SHP77 (cell line): ENCODE measurements around the gene COX4I1.
"Not testable (repeated sequence)": the region's sequence is repeated elsewhere in the genome, so short reads cannot be mapped to it uniquely, and the experiment has no call there.

Experiments used
- DNase-seq, 2 experiments: peaks; one replicate each; lab custom pipeline; 2025; lab: John Stamatoyannopoulos, UW

Gene COX4I1

GRCh38 chr16:85824161-85825135 is 25.0 kb downstream of the COX4I1 start:
- no peak for DNase-seq

DNA sequence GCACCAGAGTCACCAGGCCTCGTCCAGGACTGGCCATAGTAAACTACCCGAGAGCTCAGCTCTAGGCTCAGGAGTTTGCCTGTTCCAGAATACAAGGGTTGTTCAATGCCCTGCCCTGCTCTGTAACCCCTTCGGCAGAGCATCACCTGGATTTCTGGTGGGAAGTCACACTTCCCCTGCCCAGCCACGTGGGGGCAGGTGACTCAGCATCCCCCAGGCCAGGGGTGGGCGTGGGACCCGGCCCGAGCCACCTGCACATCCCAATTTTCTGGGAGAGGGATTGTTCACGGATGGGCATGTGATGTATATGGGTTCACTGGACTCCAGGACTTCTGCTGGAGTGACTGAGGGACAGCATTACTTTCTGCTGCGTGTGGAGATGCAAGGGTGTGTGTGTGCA is 25.8 kb downstream of the COX4I1 start:
- DNase-seq: no peak

DNA sequence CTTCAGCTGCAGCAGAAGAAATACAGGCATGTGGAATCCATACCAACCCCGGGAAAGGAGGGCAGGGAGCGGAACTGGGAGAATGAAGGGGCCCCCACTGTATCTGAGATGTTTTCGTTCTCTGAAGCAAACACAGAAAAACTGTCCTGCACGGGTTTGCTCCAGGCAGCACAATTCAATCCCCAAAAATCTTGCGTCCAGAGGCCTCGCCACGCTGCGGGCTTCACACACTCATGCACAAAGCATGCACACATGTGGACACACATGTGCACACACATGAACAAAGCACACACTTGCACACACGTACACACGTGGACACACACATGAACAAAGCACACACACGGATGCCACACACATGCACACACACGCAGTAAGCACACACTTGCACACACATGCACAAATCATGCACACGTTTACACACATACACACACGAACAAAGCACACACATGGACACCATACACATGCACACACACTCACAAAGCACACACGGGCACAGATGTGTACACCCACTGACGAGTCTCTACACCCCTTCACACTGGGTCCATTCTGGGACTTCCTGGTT is 27.3 kb downstream of the COX4I1 start:
- no peak for DNase-seq

DNA sequence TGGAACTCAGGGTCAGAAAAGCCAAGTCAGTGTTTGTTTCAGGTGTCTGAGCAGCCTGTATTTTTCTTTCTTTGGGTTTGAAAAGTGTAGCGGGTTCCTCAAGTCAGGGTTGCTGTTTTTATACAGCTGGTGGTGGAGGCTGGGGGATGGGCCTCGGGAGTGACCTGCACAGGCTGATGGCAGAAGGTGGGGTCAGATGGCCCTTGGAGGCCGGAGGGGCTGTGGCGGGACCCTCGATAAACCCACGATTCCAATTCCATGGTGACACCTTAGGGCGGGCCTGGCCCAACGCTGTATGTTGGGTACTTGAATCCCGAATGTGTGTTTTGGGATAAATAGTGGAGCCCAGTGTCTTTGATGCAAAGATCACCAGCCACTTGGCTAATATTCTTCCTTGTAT is 28.7 kb downstream of the COX4I1 start:
- DNase-seq: no peak

DNA sequence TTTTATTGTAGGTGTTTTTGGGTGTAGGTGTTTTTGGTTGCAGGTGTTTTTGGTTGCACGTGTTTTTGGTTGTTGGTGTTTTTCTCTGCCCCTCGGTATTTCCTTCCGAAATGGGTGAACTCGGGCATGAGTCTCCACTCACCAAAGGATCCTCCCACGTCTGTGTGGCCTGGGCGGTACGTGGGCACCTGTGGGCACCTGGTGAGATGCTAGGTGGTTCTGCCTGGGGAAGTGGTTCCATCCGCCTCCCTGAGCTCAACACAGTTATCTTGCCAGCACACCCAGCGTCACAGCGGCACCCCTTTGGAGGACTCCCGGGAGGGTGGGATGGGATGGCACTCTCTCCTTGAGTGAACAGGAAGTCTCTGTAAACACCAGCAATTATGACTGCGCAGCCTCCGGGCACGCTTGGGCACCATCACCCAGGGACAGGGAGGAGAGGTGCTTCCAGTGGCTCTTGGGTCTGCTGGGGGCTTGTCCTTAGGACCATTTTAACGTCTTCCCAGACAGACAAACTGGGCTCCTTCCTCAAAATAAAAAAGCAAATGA is 29.8 kb downstream of the COX4I1 start:
- no peak for DNase-seq

DNA sequence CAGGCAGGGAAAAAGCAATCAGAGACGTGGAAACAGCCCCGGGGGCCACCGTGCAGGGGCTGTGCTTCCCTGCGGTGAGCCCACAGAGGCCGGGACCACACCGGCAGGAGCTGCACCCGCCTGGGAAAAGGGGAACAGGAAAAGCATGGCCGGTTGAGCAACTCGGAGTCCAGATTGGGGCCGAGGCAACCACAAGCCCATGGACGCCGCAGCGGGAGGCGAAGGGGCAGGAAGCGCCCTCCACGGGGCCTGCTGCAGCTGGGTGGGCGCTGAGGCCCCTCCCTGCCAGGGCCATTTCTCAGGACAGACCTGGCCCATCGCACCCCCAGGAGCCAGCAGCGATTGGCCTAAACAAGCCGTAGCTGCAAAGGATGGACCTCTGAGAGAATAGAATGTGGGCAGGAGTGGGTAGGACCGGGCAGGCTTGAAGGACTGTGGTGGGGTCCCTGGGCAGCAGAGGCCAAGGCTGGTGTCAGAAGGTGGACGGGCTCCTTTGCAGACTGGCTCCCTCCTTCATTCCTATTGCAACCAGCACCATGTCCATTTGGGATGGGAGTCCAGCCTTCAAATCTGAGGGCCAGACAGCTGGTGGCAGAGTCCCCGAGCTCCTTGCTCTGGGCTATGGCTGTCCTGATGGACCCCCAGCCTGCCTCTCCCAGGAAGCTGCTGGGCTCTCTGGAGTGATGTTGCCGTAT is 30.4 kb downstream of the COX4I1 start:
- DNase-seq: no peak

DNA sequence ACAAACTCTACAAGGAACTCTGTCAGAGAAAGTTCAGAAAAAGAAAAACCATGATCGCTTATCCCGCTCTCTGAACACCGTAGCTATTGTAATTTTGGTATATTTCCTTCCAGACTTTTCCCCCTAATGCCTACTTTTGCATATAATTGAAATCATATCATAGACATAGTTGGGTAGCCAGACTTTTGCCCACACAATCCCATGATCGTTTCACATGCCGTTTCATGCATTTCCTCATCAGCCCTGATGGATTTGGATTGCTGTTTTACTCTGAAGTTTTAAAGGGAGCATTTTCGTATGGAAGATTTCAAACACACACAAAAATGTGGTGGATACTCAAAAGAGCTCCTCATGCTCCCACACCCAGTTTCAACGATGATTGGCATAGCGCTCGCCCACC is 31.3 kb downstream of the COX4I1 start:
- no peak for DNase-seq

DNA sequence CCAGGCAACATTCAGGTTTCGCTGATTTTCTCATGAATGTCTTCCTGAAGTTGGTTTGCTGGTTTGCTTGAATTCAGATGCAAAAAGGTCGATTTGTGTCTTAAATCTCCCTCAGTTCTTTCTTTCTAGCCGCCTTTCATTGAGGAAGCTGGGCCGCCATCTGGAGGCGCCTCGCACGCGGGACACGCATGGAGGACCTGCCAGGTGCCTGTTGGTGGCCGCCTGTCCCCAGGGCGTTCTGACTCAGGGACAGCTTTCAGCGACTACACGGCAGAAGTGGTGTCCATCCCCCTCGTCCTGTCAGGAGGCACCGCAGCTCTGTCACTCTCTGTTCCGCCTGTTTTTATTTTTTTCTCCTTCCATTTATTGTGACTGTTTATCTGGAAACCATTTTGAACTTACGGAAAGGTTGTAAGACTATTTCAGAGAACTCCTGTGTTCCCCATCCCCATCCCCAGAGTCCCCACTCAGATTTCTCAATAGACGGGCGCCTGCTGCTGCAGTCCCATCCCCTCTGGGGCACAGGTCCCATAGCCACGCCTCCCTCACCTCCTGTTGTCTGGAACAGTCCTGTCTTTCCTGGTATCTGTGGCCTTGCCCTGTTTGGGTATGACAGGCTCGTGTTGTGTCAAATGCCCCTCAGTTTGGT is 33.2 kb downstream of the COX4I1 start:
- no peak for DNase-seq

DNA sequence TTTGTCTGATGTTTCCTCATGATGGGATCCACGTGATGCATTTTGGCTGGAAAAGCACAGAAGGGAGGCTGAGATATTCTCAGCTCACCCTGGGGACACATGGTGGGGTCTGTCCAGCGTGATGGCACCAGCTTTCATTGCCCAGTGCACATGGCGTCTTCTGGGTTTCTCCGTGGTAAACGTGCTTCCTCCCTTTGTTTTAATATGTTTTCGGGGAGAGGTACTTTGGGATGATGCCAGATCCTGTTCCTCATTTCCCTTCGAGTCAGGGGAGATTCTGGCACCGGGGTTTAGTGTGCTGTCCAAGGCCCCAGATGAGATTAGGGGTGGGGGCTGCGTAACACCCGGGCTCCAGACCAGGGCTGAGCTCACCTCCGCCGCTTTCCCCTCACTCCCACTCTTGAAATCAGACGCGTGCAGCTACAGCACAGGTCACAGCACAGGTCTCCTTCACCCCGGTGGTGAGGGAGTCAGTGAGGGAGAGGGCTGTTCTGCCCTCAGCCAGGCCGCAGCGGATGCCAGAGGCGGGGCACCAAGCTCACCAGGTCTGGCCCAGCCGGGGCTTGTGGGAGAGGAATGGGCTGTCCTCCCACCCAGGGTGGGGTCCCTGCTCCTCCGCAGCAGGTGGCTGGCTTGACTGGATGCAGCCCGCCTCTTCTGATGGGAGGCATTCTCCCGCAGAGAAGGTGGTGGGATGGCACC is 33.9 kb downstream of the COX4I1 start:
- DNase-seq: no peak

DNA sequence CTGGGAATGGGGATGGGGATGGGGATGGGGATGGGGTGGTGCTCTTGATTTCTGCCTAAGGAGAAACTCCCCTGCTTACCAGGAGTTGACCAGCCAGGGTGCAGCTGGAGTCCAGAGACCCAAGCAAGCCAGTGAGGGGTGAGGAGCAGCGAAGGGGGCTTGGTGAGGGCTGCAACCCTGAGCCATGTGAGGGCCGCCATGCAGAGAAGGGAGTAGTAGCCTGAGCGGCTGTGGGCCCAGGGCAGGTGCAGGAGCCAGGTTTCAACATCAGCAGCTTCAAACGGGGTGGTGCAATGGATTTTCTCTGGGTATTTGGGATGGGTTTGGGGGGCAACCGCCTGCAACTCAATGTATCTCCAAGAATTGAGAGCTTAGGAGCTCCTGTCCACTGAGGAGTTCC is 35.2 kb downstream of the COX4I1 start:
- DNase-seq: no peak

- no peak for DNase-seq
These were observed 35.8 kb downstream of the COX4I1 start for GRCh38 chr16:85835227-85835751.

GRCh38 chr16:85835956-85836705 is 36.6 kb downstream of the COX4I1 start:
- no peak for DNase-seq

GRCh38 chr16:85836706-85837582 is 37.4 kb downstream of the COX4I1 start:
- no peak for DNase-seq

DNA sequence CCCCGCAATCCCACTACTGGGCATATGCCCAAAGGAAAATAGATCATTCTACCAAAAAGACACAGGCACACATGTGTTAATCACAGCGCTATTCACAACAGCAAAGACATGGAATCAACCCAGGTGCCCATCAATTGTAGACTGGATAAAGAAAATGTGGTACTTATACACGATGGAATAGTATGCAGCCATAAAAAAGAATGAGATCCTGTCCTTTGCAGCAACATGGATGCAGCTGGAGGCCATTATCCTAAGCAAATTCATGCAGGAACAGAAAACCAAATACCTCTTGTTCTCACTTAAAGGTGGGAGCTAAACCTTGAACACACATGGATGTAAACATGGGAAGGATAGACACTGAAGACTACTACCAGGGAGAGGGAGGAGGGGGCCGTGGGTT is 38.2 kb downstream of the COX4I1 start:
- not testable (repeated sequence) for DNase-seq

GRCh38 chr16:85838381-85838780 is 38.9 kb downstream of the COX4I1 start:
- no peak for DNase-seq

GRCh38 chr16:85838876-85839585 is 39.5 kb downstream of the COX4I1 start:
- DNase-seq: no peak

- DNase-seq: no peak
These were observed 40.3 kb downstream of the COX4I1 start for GRCh38 chr16:85839681-85840240.

DNA sequence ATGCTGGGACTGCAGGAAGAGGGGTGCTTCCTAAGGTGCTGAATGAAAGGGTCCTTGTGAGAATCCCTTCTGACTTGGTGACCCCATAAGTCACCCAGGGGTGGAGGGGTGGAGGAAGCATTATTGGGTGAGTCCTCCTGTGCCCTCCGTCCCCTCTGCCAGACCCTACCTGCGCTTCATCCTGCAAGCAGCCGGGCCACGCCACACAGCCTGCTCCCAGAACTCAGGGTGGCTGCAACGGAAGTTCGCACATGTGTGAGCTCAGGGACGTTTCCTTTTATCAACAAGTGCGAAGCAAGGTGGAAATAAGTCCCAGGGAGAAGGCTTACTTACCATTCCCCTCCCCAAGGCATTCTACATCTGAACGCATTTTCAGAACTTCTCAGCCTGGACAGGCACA is 40.9 kb downstream of the COX4I1 start:
- DNase-seq: no peak
